Heart right ventricle (tissue), 16 donors: ENCODE results near the gene LCE1B. TPM values are rescaled to one million over a fixed set of nuclear protein-coding genes. Genes with fewer than 3 reads are reported as not detected.

Experiments used
- ATAC-seq, 8 donors: fragments of 200-7000 bp; cut with Tn5 transposase; one replicate each; pipeline ENCODE4 v1.9.1; 2020; ENCODE audit warnings: mild to moderate bottlenecking in 8 of 8, moderate library complexity in 8 of 8, moderate number of reproducible peaks in 1 of 8
- DNase-seq, 2 donors: peaks; one replicate each; pipeline ENCODE4 v3.0.0-alpha.2; 2020
- H3K27ac ChIP-seq, 10 donors: fragments of 200-600 bp; sonication (generic) in 2 of 10; one replicate each; pipeline versions ENCODE4 v1.5.0 to v1.8.0; 2020 to 2022; ENCODE audit warnings: mild to moderate bottlenecking in 3 of 10
- H3K27me3 ChIP-seq, 7 donors: fragments of 200-600 bp; one replicate each; pipeline ENCODE4 v1.8.0; 2021 to 2022; ENCODE audit warnings: mild to moderate bottlenecking in 2 of 7
- H3K36me3 ChIP-seq, 9 donors: fragments of 200-600 bp; sonication (generic) in 1 of 9; one replicate each; pipeline versions ENCODE4 v1.5.0 to v1.8.0; 2020 to 2022; ENCODE audit warnings: mild to moderate bottlenecking in 2 of 9
- H3K4me1 ChIP-seq, 9 donors: fragments of 200-600 bp; sonication (generic) in 1 of 9; one replicate each; pipeline versions ENCODE4 v1.5.0 to v1.8.0; 2020 to 2022; ENCODE audit warnings: mild to moderate bottlenecking in 4 of 9
- H3K4me3 ChIP-seq, 10 donors: fragments of 200-600 bp; sonication (generic) in 2 of 10; one replicate each; pipeline versions ENCODE4 v1.5.0 to v1.8.0; 2020 to 2022; ENCODE audit warnings: mild to moderate bottlenecking in 7 of 10, moderate library complexity in 2 of 10
- H3K9me3 ChIP-seq, 11 donors: fragments of 200-600 bp in 10 of 11; sonication (generic) in 2 of 11; one replicate each; pipeline versions ENCODE4 v1.5.0 to v1.8.0; 2013 to 2022; ENCODE audit warnings: mild to moderate bottlenecking in 2 of 11, control low read depth in 1 of 11, moderate library complexity in 1 of 11
- WGBS, 2 donors: extraction: QIAGEN DNeasy Blood & Tissue Kit; methylation state at CpG; one replicate each; pipeline ENCODE4 v1.1.7; 2013; ENCODE audit warnings: inconsistent platforms in 1 of 2; 5-methylcytosine and 5-hydroxymethylcytosine counted together
- intact Hi-C, 10 donors: fragments of 100-400 bp; cut with DNase I; formaldehyde crosslinking; loops; one replicate each; pipeline versions ENCODE4 v1.11.1 to v1.14.2; 2022
- polyA plus RNA-seq, 2 donors: library from polyadenylated mRNA; stranded (reverse); fragments of 200-250 nt; gene quantifications; one replicate each; pipeline ENCODE4 v1.2.3, GENCODE V29; 2013
- total RNA-seq, 10 donors: library from RNA; stranded (reverse); fragmentation: NEBNext Ultra II Directional in 3 of 10; extraction: Animal tissue kit (Norgen Biotek cat#: 25700) in 3 of 10; gene quantifications; one replicate each; pipeline versions ENCODE4 v1.2.1 to v1.2.4, GENCODE V29; 2021 to 2023
- TF ChIP-seq, protein P1 (sequence below), 9 donors: fragments of 200-600 bp; sonication (generic) in 2 of 9; IDR thresholded peaks; one replicate each; pipeline versions ENCODE4 v1.5.0 to v1.8.0; 2021 to 2022; ENCODE audit warnings: antibody characterized with exemption in 9 of 9, mild to moderate bottlenecking in 5 of 9, moderate library complexity in 1 of 9
- donor health status: Arrhythmogenic right ventricular cardiomyopathy.
- donor health status: ischemic (EF 13 %, LVEDD 7.1; RV severe dilation, severe dysfunction).
- donor health status: healthy with polysubstance abuse.
- donor health status: DM: no; HTN: yes; CAD: no.
- donor health status: DM: no; HTN: no; CAD: no.
- donor health status: ischemic (EF 25% LVEDD 6.9; RV normal size, moderate dysfunction).
- donor health status: ischemic (EF 25% LVEDD 5.7; RV mildly dilated, moderate dysfunction).
- donor health status: healthy.
- donor health status: DM: yes; HTN: yes; CAD: no.
- donor health status: Ischemic cardiomyopathy.
- donor health status: ischemic (EF 35%, LVEDD 5.7; RV mildly dilated, moderate dysfunction).
- donor health status: nonischemic (EF 11% LVEDD 7.7; RV severe dilation, severe dysfunction).
- donor health status: DM: yes; HTN: yes; CAD: no.
- donor health status: PGD.
- donor health status: ischemic (EF 29% LVEDD 5.4; RV normal size, mild dysfunction).
- donor health status: nonischemic (EF 23%, LVEDD 6.1; RV moderate dilation, normal function).

LCE1B gene
- total and polyA plus RNA-seq, 12 donors = not detected

DNA sequence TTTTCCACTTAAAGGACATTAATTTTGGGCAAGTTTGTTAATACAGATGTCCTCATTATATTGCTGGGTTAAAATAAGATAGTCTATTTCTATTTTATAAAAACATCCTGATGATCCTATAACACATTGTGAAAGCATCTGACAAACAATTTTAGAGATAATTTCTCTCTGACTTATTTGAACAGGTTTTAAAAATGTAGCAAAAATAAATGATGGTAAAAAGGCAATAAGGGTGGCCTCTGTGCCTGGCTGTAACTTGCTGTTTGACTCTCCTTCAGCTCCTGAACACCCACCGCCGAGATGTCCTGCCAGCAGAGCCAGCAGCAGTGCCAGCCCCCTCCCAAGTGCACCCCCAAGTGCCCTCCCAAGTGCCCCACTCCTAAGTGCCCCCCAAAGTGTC lies 15.4 kb downstream of the LCE1B start, which contains the start of gene LCE1A:
Gene LCE1A, plus strand, starts transcription at position 301 of the 400 bp plus-strand sequence. Its CDS starts 0 bp downstream, at position 301.
- H3K4me3 ChIP-seq = no peak within 1 kb of the TSS
- no peaks in the 10 kb centered on the region for H3K4me1 ChIP-seq
- ATAC-seq (no peak), DNase-seq (no peak)
- intact Hi-C loops = no loop called here
- no peaks in the 10 kb centered on the region for H3K9me3 ChIP-seq
- TF ChIP-seq, protein P1, sequence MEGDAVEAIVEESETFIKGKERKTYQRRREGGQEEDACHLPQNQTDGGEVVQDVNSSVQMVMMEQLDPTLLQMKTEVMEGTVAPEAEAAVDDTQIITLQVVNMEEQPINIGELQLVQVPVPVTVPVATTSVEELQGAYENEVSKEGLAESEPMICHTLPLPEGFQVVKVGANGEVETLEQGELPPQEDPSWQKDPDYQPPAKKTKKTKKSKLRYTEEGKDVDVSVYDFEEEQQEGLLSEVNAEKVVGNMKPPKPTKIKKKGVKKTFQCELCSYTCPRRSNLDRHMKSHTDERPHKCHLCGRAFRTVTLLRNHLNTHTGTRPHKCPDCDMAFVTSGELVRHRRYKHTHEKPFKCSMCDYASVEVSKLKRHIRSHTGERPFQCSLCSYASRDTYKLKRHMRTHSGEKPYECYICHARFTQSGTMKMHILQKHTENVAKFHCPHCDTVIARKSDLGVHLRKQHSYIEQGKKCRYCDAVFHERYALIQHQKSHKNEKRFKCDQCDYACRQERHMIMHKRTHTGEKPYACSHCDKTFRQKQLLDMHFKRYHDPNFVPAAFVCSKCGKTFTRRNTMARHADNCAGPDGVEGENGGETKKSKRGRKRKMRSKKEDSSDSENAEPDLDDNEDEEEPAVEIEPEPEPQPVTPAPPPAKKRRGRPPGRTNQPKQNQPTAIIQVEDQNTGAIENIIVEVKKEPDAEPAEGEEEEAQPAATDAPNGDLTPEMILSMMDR (IDR thresholded peaks at IDR 0.05) = no peak
- peaks cover 0 to 15% (median 0%) of the 10 kb centered on the region in 7 donors for H3K27me3 ChIP-seq
- WGBS, 2 donors = 75 to 97% methylated on average over 2 of the region's 2 CpGs
- no peak within 1 kb of the TSS for H3K27ac ChIP-seq
- no peaks in the 10 kb centered on the region for H3K36me3 ChIP-seq

DNA sequence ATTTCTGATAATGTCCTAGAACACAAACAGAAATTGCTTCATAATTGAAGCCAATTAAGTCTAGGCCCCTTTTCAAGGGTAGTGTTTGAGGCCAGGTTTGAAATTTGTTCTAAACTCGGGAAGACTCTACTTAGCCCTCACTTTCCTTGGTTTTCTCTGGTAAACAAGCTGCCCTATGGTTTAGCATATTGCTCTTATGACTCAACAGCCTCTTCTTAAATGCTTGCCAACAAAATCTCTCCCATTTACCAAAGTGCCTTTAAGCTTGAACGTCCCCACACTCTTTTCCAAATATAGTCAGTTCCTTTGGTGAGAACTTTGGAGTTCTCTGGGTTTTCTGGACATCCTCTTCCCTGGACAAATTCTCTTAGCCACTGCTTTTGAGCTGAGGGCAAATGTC lies 25.1 kb downstream of the LCE1B start:
- TF ChIP-seq, protein P1 (IDR thresholded peaks at IDR 0.05) = no peak
- ATAC-seq (no peak), DNase-seq (no peak)
- Histone ChIP-seq H3K4me3 (no peak overlapping the region), H3K4me1 (no peaks in the 10 kb centered on the region), H3K27me3 (no peaks in the 10 kb centered on the region), H3K27ac (no peak overlapping the region), H3K36me3 (no peaks in the 10 kb centered on the region), H3K9me3 (no peaks in the 10 kb centered on the region)
- intact Hi-C loops = no loop called here
- 47 to 53% methylated on average over 2 of the region's 2 CpGs for WGBS, 2 donors

DNA sequence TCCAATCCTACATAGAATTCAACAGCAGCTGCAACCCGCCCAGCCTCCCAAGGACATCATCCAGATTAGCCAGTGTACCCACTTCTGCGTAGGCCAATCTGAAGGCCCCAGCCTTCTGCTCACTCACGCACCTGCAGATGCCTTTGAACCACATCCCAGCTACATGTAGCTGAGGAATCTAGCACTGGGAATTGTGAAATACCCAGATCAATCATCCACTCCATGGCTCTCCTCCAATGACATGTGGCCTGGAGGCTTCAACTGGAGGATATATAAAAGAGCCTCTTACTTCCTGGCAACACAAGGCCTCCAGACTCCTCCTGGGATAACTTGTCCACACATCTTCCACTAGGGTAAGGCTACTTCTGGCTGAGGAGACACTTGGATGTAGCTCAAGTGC lies 30.8 kb downstream of the LCE1B start, which contains the start of gene LCE6A:
Gene LCE6A, plus strand, starts transcription at position 301 of the 400 bp plus-strand sequence. CDS start 665 bp downstream, outside the sequence.
- TF ChIP-seq, protein P1 (IDR thresholded peaks at IDR 0.05) = no peak
- Histone ChIP-seq H3K27me3 (no peaks in the 10 kb centered on the region), H3K9me3 (no peaks in the 10 kb centered on the region), H3K27ac (no peak within 1 kb of the TSS), H3K4me3 (no peak within 1 kb of the TSS), H3K36me3 (no peaks in the 10 kb centered on the region), H3K4me1 (no peaks in the 10 kb centered on the region)
- no peak for DNase-seq
- WGBS, 2 donors = 75 to 87% methylated on average over 3 of the region's 3 CpGs
- ATAC-seq = no peak
- intact Hi-C loops = no loop called here

DNA sequence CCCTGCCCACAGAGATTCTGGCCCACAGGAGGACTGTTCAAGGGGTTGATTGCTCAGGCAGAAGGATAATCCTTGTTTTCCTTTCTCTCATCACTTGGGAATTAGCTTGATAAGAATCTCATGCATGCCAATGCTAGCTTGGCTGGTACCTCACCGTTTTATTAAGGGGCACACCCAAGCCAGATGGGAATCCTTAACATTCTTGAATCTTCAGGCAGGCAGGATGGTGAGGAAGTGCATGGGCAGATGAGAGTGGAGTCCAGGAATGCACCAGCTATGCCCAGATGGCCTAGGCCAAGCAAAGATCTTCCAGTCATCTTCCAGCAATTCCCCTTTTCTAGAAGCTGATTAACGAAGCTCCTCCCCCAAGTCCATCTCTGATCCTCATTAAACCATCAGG lies 43.9 kb downstream of the LCE1B start:
- intact Hi-C loops = no loop called here
- no peak overlapping the region for H3K4me3 ChIP-seq
- no peaks in the 10 kb centered on the region for H3K36me3 ChIP-seq
- no peaks in the 10 kb centered on the region for H3K9me3 ChIP-seq
- ATAC-seq (no peak), DNase-seq (no peak)
- 34 to 42% methylated on average over 2 of the region's 2 CpGs for WGBS, 2 donors
- H3K27me3 ChIP-seq = peaks cover 0 to 7% (median 0%) of the 10 kb centered on the region in 7 donors
- TF ChIP-seq, protein P1 (IDR thresholded peaks at IDR 0.05) = no peak
- H3K27ac ChIP-seq = no peak overlapping the region
- H3K4me1 ChIP-seq = no peaks in the 10 kb centered on the region
